ENCODE results near the gene ZNF41.
"Not testable (repeated sequence)": the region's sequence is repeated elsewhere in the genome, so short reads cannot be mapped to it uniquely, and the experiment has no call there.

ZNF41 gene

DNA sequence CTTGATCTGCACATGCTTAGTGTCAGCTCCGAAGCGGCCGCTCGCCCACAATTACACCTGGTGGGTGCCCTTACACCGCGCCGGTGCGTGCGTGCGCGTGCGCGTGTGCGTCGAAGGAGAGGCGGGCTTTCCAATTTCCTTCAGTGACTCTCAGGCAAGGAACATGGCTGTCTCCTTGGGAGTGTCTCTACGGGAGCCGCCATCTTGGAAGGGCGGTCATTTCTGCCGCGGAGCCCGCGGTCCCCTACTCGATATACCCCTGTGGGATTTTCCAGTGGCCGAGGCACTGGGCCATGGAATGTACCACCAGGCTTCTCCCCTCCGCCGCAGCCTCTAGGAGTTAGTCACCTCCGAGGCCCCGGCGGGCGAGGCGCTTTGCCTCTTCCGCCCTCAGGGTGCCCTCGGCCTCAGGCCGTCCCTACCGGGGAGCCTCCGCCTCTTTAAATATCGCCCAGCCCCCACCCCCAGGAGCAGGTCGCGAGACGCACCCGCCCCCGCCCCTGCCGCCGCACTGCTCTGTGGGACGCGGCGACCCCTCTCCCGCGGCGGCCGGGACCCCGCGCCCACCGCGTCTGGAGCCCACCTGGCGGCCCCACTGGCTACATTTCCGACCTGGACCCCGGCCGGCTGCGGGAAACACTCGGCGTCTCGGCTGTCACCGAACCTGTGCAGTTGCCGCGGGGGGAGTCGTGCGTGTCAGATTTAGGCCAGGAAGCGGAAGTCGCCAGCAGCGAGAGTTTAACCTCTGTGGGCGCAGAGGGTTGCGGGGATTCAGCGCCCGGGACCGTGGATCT lies at the start of gene ZNF41:
Gene ZNF41, minus strand, starts transcription at position 711 of the 794 bp plus-strand sequence. CDS start 15,741 bp downstream, outside the sequence.
- peak; percentile 55 to 64 for DNase-seq

DNA sequence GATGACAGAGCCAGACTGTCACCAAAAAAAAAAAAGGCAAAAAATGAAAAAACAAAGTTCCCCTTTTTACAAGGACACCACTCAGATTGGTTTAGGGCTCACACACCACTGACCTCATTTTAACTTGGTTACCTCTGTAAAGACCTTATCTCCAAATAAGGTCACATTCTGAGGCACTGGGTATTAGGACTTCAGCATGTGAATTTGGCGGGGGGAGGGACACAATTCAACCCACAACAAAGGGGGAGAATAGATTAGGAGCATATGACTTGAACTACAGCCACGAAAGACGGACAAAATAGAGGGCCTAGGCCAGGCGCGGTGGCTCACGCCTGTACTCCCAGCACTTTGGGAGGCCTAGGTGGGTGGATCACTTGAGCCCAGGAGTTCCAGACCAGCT lies 47.0 kb upstream of the ZNF41 start:
- no peak for DNase-seq

DNA sequence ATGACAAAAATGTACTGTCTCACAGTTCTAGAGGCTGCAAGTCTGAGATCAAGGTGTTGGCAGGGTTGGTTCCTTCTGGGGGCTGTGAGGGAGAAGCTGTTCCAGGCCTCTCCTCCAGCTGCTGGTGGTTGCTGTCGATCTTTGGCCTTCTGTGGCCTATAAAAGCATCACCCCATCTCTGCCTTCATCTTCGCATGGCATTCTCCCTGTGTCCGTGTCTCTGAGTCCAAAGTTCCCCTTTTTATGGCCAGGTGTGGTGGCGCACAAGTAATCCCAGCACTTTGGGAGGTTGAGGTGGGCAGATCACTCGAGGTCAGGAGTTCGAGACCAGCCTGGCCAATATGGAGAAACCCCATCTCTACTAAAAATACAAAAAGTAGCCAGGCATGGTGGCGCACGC lies 46.5 kb upstream of the ZNF41 start:
- no peak for DNase-seq

- no peak for DNase-seq
Measured at GRCh38 chrX:47523713-47524166, 40.7 kb upstream of the ZNF41 start.

- peak; percentile 38 to 76 for DNase-seq
Measured at GRCh38 chrX:47523297-47523696, 40.3 kb upstream of the ZNF41 start.

DNA sequence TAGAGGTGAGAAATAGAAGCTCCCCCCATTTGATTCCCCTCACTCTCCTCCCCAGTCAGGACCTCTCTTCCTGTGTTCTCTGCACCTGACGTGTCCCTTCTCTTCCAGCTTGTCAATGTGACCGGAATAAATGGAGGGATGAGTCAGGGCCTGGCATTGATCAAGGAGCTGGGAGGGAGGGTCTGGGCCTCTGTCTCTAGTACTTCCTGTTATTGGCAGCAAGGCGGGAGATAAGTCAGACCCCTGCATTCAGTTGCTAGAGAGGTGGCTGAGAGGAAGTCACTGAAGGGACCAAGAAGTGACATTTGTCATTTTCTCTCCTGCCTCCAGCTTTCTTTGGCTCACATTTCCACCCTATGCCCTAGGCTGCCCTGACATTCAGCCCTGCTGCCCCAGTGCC lies 35.1 kb upstream of the ZNF41 start:
- no peak for DNase-seq

GRCh38 chrX:47515941-47516665 lies 33.1 kb upstream of the ZNF41 start:
- no peak for DNase-seq

GRCh38 chrX:47514533-47515235 lies 31.7 kb upstream of the ZNF41 start:
- no peak for DNase-seq

- DNase-seq, result not testable (repeated sequence)
Measured at GRCh38 chrX:47513034-47513965, 30.3 kb upstream of the ZNF41 start.

DNA sequence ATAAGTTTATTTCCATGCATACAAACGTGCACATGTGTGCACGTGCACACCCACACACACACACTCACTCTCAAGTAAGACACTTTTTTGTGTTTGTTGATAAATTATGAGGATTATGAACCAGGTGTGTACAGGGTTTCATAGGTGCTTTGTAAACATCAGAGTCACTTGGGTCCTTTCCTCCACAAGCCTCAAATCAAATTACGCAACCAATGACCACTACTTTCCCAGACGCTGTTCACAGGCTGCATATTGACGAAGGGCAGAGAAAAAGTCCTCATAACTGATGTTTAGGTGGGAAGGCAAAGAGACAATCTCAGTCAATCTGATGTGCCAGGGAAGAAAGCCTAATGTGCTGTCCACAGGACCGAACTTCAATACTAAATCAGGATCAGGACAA lies 29.4 kb upstream of the ZNF41 start:
- not testable (repeated sequence) for DNase-seq

DNA sequence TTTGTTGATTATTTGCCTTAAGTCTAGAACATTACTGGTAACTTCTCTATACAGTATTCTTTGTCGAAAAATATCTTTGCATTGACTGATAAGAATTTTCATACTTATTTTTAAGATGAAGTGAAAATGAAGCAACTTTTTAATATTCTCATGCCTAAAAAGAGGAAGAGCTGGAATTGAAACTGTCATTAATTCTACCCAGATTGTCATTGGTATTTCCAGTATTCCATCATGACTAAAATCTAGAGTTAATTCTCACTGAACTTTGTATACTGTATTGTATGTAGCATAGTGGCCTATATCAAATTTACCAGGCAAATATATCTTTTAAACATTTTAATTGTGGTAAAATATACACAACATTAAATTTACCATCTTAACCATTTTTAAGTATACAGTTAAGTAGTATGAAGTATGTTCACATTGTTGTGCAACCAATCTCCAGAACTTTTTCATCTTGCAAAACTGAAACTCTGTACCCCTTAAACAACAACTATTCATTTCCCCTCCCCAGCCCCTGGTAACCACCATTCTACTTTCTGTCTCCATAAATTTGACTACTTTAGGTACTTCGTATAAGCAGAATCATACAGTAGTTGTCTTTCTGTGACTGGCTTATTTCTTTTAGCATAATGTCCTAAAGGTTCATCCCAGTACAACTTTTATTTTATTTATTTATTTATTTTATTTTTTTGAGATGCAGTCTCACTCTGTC lies 24.3 kb upstream of the ZNF41 start:
- no peak for DNase-seq

- DNase-seq, result no peak
Measured at GRCh38 chrX:47503151-47503550, 20.1 kb upstream of the ZNF41 start.

DNA sequence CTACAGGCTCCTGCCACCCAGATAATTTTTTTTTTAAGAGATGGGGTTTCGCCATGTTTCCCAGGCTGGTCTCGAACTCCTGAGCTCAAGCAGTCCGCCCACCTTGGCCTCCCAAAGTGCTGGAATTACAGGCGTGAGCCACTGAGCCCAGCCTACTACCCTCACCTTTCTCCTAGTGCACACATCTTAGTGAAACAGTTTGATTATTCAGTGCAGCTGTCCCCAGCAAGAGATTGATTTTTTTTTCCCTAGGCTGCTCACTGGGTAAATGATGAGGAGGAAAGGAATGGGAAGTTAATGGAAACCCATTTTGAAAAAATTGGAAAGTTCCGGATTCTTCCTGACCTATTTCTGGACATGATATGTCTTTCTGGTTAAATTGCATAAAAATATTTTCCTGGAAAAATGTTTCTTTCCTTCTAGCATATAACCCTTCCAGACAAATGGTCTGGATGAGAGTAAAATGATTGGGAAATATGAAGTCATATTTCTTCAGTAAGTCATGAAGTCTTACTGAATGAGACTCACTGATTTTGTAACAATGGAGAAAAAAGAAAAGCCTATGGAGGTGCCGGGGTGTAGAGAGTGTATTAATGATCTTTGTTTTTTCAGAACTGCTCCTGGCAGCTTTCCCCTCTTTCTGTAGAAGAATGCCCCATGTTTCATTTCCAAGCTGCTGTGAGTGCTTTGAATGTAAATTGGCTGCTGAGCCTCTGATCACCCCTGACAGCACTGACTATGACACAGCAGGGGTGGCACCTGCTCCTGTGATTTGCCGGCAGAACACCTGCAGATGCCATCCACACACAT lies 19.5 kb upstream of the ZNF41 start:
- DNase-seq, result peak in 1 of 2 donors; percentile 44

- no peak for DNase-seq
Measured at GRCh38 chrX:47501226-47502074, 18.4 kb upstream of the ZNF41 start.

- no peak for DNase-seq
Measured at GRCh38 chrX:47500554-47500953, 17.5 kb upstream of the ZNF41 start.

GRCh38 chrX:47499293-47499692 lies 16.3 kb upstream of the ZNF41 start:
- no peak for DNase-seq

- DNase-seq, result no peak
Measured at GRCh38 chrX:47498411-47498810, 15.4 kb upstream of the ZNF41 start.

DNA sequence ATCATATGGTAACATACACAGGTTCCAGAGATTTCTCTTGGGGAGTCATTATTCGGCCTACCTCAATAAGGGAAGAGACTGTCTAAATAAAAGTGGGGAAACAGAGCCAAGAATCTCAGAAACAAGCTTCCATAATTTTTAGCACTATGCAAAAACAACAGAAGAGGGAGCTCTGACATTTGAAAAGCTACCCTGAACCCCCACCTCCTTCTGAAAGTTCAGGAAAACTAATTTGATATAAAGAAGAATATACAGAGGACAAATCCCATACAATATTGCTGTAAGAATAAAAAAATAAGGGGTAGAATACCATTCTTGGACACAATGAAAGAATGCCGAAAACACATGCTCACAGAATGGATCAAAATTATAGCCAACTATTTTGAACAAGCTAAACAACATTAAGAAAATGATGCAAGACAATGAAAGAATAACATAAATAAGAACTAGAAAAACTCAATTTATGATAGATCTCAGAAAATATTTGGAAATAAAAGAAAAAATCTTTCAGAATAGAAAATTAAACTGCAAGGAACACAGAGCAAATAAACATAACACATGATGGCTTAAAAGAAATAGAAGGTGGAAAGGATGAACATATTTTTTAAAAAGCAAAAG lies 14.4 kb upstream of the ZNF41 start:
- peak in 1 of 2 donors; percentile 11 for DNase-seq

GRCh38 chrX:47492133-47492532 lies 9.1 kb upstream of the ZNF41 start:
- not testable (repeated sequence) for DNase-seq

Data from hippocampal formation (tissue), 2 donors.